A549 (cell line): ENCODE data around the gene VSIR. TPM values are rescaled to one million over a fixed set of nuclear protein-coding genes. Genes with fewer than 3 reads are reported as not detected.

Experiments
- ATAC-seq, 2 experiments: fragments of 200-7000 bp in 1 of 2; fragments of >200 bp in 1 of 2; cut with Nextera tagmentation in 1 of 2; cut with Tn5 transposase in 1 of 2; 3 replicates each; pipeline versions ENCODE4 v1.8.0 to v1.9.1; 2018 to 2020; ENCODE audit warnings: mild to moderate bottlenecking in 1 of 2, moderate library complexity in 1 of 2
- CTCF ChIA-PET: fragments of 300-600 bp; sonication (Branson Sonifier 250); formaldehyde crosslinking; extraction: SDS; loops from one replicate; lab custom pipeline; 2021; ENCODE audit warnings: antibody characterized with exemption, inconsistent platforms; lab: Yijun Ruan, JAX
- POLR2A ChIA-PET: fragments of 350-600 bp; formaldehyde crosslinking; extraction: SDS; loops from one replicate; lab custom pipeline; 2021; ENCODE audit warnings: antibody characterized with exemption, inconsistent platforms; lab: Yijun Ruan, JAX
- DNase-seq, 2 experiments: peaks; one replicate each; pipeline versions ENCODE4 v3.0.0 to v3.0.0-alpha.2; 2011 to 2016; ENCODE audit warnings: low read depth in 1 of 2, low spot score in 1 of 2
- FAIRE-seq: peaks from 2 replicates; lab custom pipeline; 2011; peaks lifted over from hg19 to GRCh38; lab: Jason Lieb, UNC
- H3K27ac ChIP-seq, 2 experiments: fragments of >200 bp; sonication (Bioruptor Twin); formaldehyde crosslinking; 3 replicates each; pipeline ENCODE4 v1.5.1; 2016 to 2017
- H3K4me1 ChIP-seq: fragments of >200 bp; sonication (Bioruptor Twin); formaldehyde crosslinking; 3 replicates; pipeline ENCODE4 v1.6.1; 2016
- H3K4me2 ChIP-seq: fragments of >200 bp; sonication (Bioruptor Twin); formaldehyde crosslinking; 3 replicates; pipeline ENCODE4 v1.6.1; 2016
- H3K4me3 ChIP-seq: fragments of >200 bp; sonication (Bioruptor Twin); formaldehyde crosslinking; 3 replicates; pipeline ENCODE4 v1.5.1; 2016
- H3K9me3 ChIP-seq: fragments of >200 bp; sonication (Bioruptor Twin); formaldehyde crosslinking; 3 replicates; pipeline ENCODE4 v1.6.1; 2016
- BHLHE40 ChIP-seq: IDR thresholded peaks from 2 replicates; pipeline ENCODE4 v1.6.1; 2012; ENCODE audit warnings: low read depth, low read length, inconsistent platforms
- CHD2 ChIP-seq: fragments of 150-350 bp; IDR thresholded peaks from 2 replicates; pipeline ENCODE4 v1.6.1; 2014; ENCODE audit warnings: low read length; ENCODE audit not compliant: partially characterized antibody
- E2F6 ChIP-seq: IDR thresholded peaks from 2 replicates; pipeline ENCODE4 v1.6.1; 2012; ENCODE audit warnings: low read depth, borderline replicate concordance
- EHF ChIP-seq: fragments of 250-450 bp; sonication (Bioruptor Pico); IDR thresholded peaks from 2 replicates; pipeline ENCODE4 v1.5.0; 2020; ENCODE audit warnings: mild to moderate bottlenecking
- ELK1 ChIP-seq: fragments of 150-350 bp; IDR thresholded peaks from 2 replicates; pipeline ENCODE4 v1.6.1; 2014; ENCODE audit warnings: low read depth, mild to moderate bottlenecking, low read length
- ESRRA ChIP-seq: fragments of 150-350 bp; IDR thresholded peaks from 2 replicates; pipeline ENCODE4 v1.6.1; 2014; ENCODE audit warnings: mild to moderate bottlenecking, low read length, borderline replicate concordance
- FOSB ChIP-seq: fragments of 250-450 bp; sonication (Bioruptor Pico); IDR thresholded peaks from 2 replicates; pipeline ENCODE4 v1.5.0; 2020; ENCODE audit warnings: mild to moderate bottlenecking, moderate library complexity
- FOXS1 ChIP-seq: fragments of 250-450 bp; sonication (Bioruptor Pico); IDR thresholded peaks from 2 replicates; pipeline ENCODE4 v1.5.0; 2020; ENCODE audit warnings: mild to moderate bottlenecking, moderate library complexity
- HMGXB4 ChIP-seq: fragments of 250-450 bp; sonication (Bioruptor Pico); IDR thresholded peaks from 2 replicates; pipeline ENCODE4 v1.5.0; 2021; ENCODE audit warnings: mild to moderate bottlenecking, moderate library complexity, borderline replicate concordance
- JUNB ChIP-seq: fragments of >200 bp; sonication (Bioruptor Twin); formaldehyde crosslinking; IDR thresholded peaks from 2 replicates; pipeline ENCODE4 v1.6.1; 2016
- KDM1A ChIP-seq: fragments of 200-600 bp; sonication (generic); IDR thresholded peaks from 2 replicates; pipeline ENCODE4 v1.6.1; 2016; ENCODE audit warnings: low read depth, mild to moderate bottlenecking
- KDM5A ChIP-seq: fragments of 200-600 bp; sonication (generic); IDR thresholded peaks from 2 replicates; pipeline ENCODE4 v1.6.1; 2016; ENCODE audit warnings: antibody characterized with exemption, mild to moderate bottlenecking
- MAZ ChIP-seq: fragments of 150-350 bp; IDR thresholded peaks from 2 replicates; pipeline ENCODE4 v1.6.1; 2014; ENCODE audit warnings: antibody characterized with exemption, low read depth, low read length, borderline replicate concordance
- NR3C1 ChIP-seq: fragments of >200 bp; sonication (Bioruptor Twin); formaldehyde crosslinking; IDR thresholded peaks from 3 replicates; pipeline ENCODE4 v1.6.1; 2017
- RAD21 ChIP-seq, 2 experiments: fragments of >200 bp in 1 of 2; sonication (Bioruptor Twin) in 1 of 2; formaldehyde crosslinking in 1 of 2; IDR thresholded peaks in 1 of 2; conservative IDR thresholded peaks in 1 of 2; 2 replicates in 1 of 2; 3 replicates in 1 of 2; pipeline ENCODE4 v1.6.1; 2012 to 2018; ENCODE audit warnings: inconsistent platforms in 1 of 2
- RFX5 ChIP-seq: fragments of 450-650 bp; IDR thresholded peaks from 2 replicates; pipeline ENCODE4 v1.7.1; 2014; ENCODE audit warnings: antibody characterized with exemption, mild to moderate bottlenecking, moderate library complexity
- RNF2 ChIP-seq: fragments of 200-600 bp; sonication (generic); IDR thresholded peaks from 2 replicates; pipeline ENCODE4 v1.6.1; 2016; ENCODE audit warnings: low read depth, mild to moderate bottlenecking, antibody characterized with exemption, moderate library complexity, borderline replicate concordance
- TFCP2L1 ChIP-seq: fragments of 250-450 bp; sonication (Bioruptor Pico); IDR thresholded peaks from 2 replicates; pipeline ENCODE4 v1.5.0; 2021; ENCODE audit warnings: mild to moderate bottlenecking
- ZNF302 ChIP-seq: fragments of 250-450 bp; sonication (Bioruptor Pico); IDR thresholded peaks from 2 replicates; pipeline ENCODE4 v1.9.0; 2021; ENCODE audit warnings: inconsistent platforms, mild to moderate bottlenecking, moderate library complexity
- ZSCAN20 ChIP-seq: fragments of 250-450 bp; sonication (Bioruptor Pico); IDR thresholded peaks from 2 replicates; pipeline ENCODE4 v1.8.0; 2022; ENCODE audit warnings: mild to moderate bottlenecking, moderate library complexity
- WGBS: methylation state at CpG from one replicate; pipeline ENCODE4 v1.1.6; 2017; ENCODE audit errors: missing lambda C conversion rate; 5-methylcytosine and 5-hydroxymethylcytosine counted together
- polyA plus RNA-seq, 4 experiments: library from polyadenylated mRNA; depleted of rRNA in 3 of 4; stranded (reverse); fragments of >200 nt; fragmentation: RNase III in 1 of 4; extraction: RNeasy Plus Mini Kit Qiagen cat#74134 plus additional on column Dnase treatment in 1 of 4; gene quantifications; 2 replicates in 3 of 4; 3 replicates in 1 of 4; pipeline ENCODE4 v1.2.3, GENCODE V29; 2011 to 2017
- TF ChIP-seq, protein P1 (sequence below): fragments of 450-650 bp; IDR thresholded peaks from 2 replicates; pipeline ENCODE4 v1.6.1; 2014; ENCODE audit warnings: antibody characterized with exemption

The VSIR gene
- polyA plus RNA-seq, 2 of the 4 experiments (the other 2 are of a cell fraction) = 15.5 to 18.5 TPM

DNA sequence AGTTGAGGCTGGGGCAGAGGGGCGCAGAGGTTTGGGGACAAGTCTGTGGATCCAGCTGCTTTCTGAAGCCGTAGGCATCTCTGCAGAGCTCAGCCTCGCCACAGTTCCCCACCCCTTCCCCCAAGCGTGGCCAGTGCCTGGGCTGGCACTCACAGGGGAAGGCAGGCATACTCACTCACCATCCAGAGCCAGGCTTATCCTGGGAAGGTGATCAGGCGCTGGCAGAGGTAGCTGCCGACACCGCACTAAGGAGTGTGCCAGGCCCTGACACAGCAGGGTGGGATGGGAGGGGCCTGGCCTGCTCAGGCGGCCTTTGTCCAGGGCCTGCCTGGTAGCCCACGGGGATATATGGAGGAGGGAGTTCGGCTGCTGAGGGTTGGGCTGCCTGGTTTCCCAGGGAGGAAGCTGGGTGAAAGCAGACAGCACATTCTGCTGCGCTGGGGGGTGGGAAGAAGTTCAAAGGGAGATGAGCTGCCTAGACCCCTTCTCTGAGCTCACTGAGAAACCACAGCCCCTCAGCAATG is 15.9 kb downstream of the VSIR start:
- 81% methylated on average over 3 of the region's 11 CpGs for whole genome bisulfite sequencing

GRCh38 chr10:71756311-71757191 is 16.8 kb downstream of the VSIR start:
- H3K4me1 ChIP-seq = peaks cover 29% of the 10 kb centered on the region
- ChIA-PET POLR2A (no interaction called here), CTCF (interaction anchor here (0.9 to 5.8 kb wide), 13 partner anchors 10 to 437 kb away, joined by 3 to 41 read pairs (median 4); partner anchors contain the start of genes SLC29A3 and VSIR)
- H3K27ac ChIP-seq = peak overlapping the region in 1 of 2 experiments; percentile 74; a peak in 3 of 6 replicates
- H3K9me3 ChIP-seq = no peaks in the 10 kb centered on the region
- TF ChIP-seq MAZ (no peak), FOSB (CRISPR knock-in tag) (no peak), RNF2 (no peak), ZNF302 (no peak), HMGXB4 (CRISPR knock-in tag) (no peak), RAD21 (conservative IDR thresholded peaks at IDR 0.05 in 1 of 2, IDR thresholded peaks at IDR 0.05 in 1 of 2) (no peak), EHF (CRISPR knock-in tag) (no peak), CHD2 (no peak), BHLHE40 (no peak), RFX5 (no peak), ZSCAN20 (CRISPR knock-in tag) (no peak), KDM1A (no peak), KDM5A (no peak), FOXS1 (CRISPR knock-in tag) (no peak), JUNB (no peak)
- 87% methylated on average over 12 of the region's 12 CpGs for WGBS
- ATAC-seq = no peak
- no peak overlapping the region for H3K4me2 ChIP-seq
- H3K4me3 ChIP-seq = no peak overlapping the region
- no peak for DNase-seq
- no peak for FAIRE-seq

More for the DNA sequence above, 15.9 kb downstream of the VSIR start:
- ATAC-seq (no peak), FAIRE-seq (no peak), DNase-seq (no peak)
- TF ChIP-seq E2F6 (no peak), ELK1 (no peak), TFCP2L1 (CRISPR knock-in tag) (no peak), NR3C1 (no peak), ESRRA (no peak)
- TF ChIP-seq, protein P1, sequence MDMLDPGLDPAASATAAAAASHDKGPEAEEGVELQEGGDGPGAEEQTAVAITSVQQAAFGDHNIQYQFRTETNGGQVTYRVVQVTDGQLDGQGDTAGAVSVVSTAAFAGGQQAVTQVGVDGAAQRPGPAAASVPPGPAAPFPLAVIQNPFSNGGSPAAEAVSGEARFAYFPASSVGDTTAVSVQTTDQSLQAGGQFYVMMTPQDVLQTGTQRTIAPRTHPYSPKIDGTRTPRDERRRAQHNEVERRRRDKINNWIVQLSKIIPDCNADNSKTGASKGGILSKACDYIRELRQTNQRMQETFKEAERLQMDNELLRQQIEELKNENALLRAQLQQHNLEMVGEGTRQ = no peak
- ChIA-PET CTCF (interaction anchor here (0.7 to 5.8 kb wide), 12 partner anchors 10 to 854 kb away, joined by 3 to 41 read pairs (median 4); partner anchors contain the start of genes SLC29A3 and VSIR), POLR2A (no interaction called here)
- H3K4me1 ChIP-seq = peaks cover 33% of the 10 kb centered on the region
- no peaks in the 10 kb centered on the region for H3K9me3 ChIP-seq
- no peak overlapping the region for H3K4me2 ChIP-seq
- H3K27ac ChIP-seq = peak overlapping the region in 1 of 2 experiments; percentile 74; a peak in 3 of 6 replicates
- no peak overlapping the region for H3K4me3 ChIP-seq
